AG20443 (cell line): ENCODE measurements around the gene SNTB2.

Experiments used
- DNase-seq: peaks from one replicate; pipeline ENCODE4 v3.0.0; 2012; ENCODE audit warnings: low spot score, mixed read lengths

SNTB2 gene

GRCh38 chr16:69340095-69340644, 153.2 kb downstream of the SNTB2 start:
- DNase-seq = no peak

- DNase-seq = no peak
These were observed 157.2 kb downstream of the SNTB2 start for GRCh38 chr16:69344171-69344570.

DNA sequence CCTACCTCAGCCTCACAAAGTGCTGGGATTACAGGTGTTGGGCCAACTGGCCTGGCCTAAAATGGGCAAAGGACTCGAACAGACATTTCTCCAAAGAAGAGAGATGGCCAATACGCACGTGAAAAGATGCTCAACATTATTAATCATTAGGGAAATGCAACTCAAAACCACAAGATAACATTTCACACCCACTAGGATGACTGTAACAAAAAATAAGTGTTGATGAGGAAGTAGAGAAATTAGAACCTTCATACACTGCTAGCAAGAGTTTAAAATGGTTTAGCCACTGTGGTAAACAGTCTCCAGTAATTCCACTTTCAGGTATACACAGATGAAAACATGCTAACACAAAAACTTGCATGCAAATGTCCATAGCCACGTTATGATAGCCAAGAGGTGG, 159.0 kb downstream of the SNTB2 start:
- no peak for DNase-seq

DNA sequence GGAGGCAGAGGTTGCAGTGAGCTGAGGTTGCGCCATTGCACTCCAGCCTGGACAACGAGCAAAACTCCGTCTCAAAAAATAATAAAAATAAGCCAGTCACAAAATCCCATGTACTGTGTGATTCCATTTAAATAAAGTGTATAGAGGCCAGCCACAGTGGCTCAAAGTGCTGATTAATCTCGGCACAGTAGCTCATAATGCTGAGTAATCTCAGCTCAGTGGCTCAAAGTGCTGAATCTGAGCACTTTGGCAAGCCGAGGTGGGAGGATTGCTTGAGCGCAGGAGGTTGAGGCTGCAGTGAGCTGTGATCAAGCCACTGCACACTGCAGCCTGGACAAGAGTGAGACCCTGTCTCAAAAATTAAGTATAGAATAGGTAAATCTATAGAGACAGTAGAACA, 159.7 kb downstream of the SNTB2 start:
- no peak for DNase-seq

DNA sequence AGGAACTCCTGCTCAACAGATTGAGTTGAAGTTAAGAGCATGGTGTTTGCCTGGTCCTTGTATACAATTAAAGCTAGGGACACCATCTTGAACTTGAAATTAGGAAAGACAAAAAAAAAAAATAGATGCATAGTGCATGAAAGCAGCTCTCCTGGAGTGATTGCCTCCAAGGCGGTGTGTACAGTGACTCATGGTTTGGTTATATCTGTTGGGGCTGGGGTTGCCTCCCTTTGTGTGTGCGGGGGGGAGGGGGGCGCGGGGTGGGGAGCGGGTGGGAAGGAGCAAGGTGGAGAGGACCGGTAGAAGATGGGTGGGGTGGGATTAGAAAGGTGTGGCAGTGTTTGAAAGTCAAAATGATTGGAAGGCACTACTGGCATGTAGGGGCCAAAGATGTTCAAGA, 161.3 kb downstream of the SNTB2 start:
- no peak for DNase-seq

- no peak for DNase-seq
These were observed 162.6 kb downstream of the SNTB2 start for GRCh38 chr16:69349536-69349935.

- no peak for DNase-seq
These were observed 163.7 kb downstream of the SNTB2 start for GRCh38 chr16:69350536-69351133.

- DNase-seq = no peak
These were observed 164.5 kb downstream of the SNTB2 start, which contains the start of gene TMED6 for GRCh38 chr16:69351309-69352027. TMED6 (minus strand) TSS chr16:69351786; CDS start chr16:69351753, 33 bp downstream.
